ENCODE measurements around the gene NOM1.

DNA sequence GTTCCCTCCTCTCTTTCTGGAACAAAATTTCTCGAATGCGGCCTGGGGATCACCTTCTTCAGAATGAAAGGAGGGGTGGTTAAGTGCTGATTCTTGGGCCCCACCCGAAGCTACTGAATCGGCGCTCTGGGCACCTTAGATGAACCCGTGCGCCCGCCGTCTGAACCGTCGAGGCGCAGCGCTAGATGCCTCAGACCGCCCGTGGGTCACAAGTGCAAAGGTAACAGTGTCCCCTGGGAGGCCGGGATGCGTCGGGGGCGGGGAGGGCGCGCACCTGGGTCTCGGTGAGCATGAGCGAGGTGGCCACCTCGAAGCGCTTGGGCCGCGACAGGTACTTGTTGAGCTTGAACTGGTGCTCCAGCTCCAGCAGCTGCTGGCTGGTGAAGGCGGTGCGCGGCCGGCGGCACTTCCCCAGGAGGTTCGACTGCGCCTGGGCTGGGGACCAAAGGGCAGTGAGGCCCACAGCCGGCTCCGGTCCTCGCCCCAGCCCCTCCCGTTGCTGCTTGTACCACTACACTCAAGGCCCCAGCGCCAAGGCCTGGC lies 56.8 kb downstream of the NOM1 start:
- TF ChIP-seq, protein P1, sequence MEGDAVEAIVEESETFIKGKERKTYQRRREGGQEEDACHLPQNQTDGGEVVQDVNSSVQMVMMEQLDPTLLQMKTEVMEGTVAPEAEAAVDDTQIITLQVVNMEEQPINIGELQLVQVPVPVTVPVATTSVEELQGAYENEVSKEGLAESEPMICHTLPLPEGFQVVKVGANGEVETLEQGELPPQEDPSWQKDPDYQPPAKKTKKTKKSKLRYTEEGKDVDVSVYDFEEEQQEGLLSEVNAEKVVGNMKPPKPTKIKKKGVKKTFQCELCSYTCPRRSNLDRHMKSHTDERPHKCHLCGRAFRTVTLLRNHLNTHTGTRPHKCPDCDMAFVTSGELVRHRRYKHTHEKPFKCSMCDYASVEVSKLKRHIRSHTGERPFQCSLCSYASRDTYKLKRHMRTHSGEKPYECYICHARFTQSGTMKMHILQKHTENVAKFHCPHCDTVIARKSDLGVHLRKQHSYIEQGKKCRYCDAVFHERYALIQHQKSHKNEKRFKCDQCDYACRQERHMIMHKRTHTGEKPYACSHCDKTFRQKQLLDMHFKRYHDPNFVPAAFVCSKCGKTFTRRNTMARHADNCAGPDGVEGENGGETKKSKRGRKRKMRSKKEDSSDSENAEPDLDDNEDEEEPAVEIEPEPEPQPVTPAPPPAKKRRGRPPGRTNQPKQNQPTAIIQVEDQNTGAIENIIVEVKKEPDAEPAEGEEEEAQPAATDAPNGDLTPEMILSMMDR (IDR thresholded peaks at IDR 0.05; ENCODE audit: low read depth, low read length) = no peak
- TF ChIP-seq EZH2phosphoT487 (IDR thresholded peaks at IDR 0.05; ENCODE audit: low read depth) = no peak
